CD14-positive monocyte (primary cell): ENCODE measurements around the gene RFX6. TPM values are rescaled to one million over a fixed set of nuclear protein-coding genes. Genes with fewer than 3 reads are reported as not detected.

ENCODE experiments used
- DNase-seq, 3 donors: peaks; one replicate each; pipeline ENCODE4 v3.0.0-alpha.2; 2011 to 2022
- H2AFZ ChIP-seq: 2 replicates; pipeline ENCODE4 v1.6.0; 2012; ENCODE audit warnings: mild to moderate bottlenecking, low read depth, low read length, inconsistent platforms; ENCODE audit not compliant: insufficient read depth, poor library complexity, severe bottlenecking
- H3K27ac ChIP-seq, 2 donors: 1 replicate in 1 of 2; 2 replicates in 1 of 2; pipeline ENCODE4 v1.5.1; 2012 to 2013; ENCODE audit warnings: low read length in 2 of 2, control low read depth in 1 of 2, inconsistent platforms in 1 of 2, low read depth in 1 of 2, mild to moderate bottlenecking in 1 of 2
- H3K27me3 ChIP-seq, 2 donors: one replicate each; pipeline versions ENCODE4 v1.6.0 to v1.6.1; 2011 to 2013; ENCODE audit warnings: low read length in 2 of 2; ENCODE audit not compliant: control insufficient read depth in 2 of 2, insufficient read depth in 2 of 2
- H3K36me3 ChIP-seq, 2 donors: replicated peaks in 1 of 2; 1 replicate in 1 of 2; 2 replicates in 1 of 2; pipeline versions ENCODE4 v1.5.1 to v1.6.1; 2012 to 2013; ENCODE audit warnings: low read length in 2 of 2, control low read depth in 1 of 2, inconsistent platforms in 1 of 2, mild to moderate bottlenecking in 1 of 2; ENCODE audit not compliant: insufficient read depth in 2 of 2, control insufficient read depth in 1 of 2
- H3K4me1 ChIP-seq, 2 donors: 1 replicate in 1 of 2; 2 replicates in 1 of 2; pipeline versions ENCODE4 v1.5.1 to v1.6.1; 2012 to 2013; ENCODE audit warnings: low read length in 2 of 2, control low read depth in 1 of 2, inconsistent platforms in 1 of 2, mild to moderate bottlenecking in 1 of 2, moderate library complexity in 1 of 2; ENCODE audit not compliant: insufficient read depth in 2 of 2, control insufficient read depth in 1 of 2
- H3K4me2 ChIP-seq: replicated peaks from 2 replicates; pipeline ENCODE3; 2012; ENCODE audit warnings: low read length, moderate library complexity, mild to moderate bottlenecking; ENCODE audit not compliant: poor library complexity, severe bottlenecking; ENCODE audit errors: extremely low read depth
- H3K4me3 ChIP-seq, 3 experiments: fragments of 200-600 bp in 1 of 3; sonication (generic) in 1 of 3; replicated peaks in 1 of 3; 1 replicate in 2 of 3; 2 replicates in 1 of 3; pipeline ENCODE4 v1.5.1; 2011 to 2013; ENCODE audit warnings: low read length in 3 of 3, mild to moderate bottlenecking in 3 of 3, control low read depth in 2 of 3, low read depth in 2 of 3, inconsistent platforms in 1 of 3, moderate library complexity in 1 of 3
- H3K79me2 ChIP-seq: 2 replicates; pipeline ENCODE4 v1.6.0; 2012; ENCODE audit warnings: mild to moderate bottlenecking, control low read depth, inconsistent platforms, low read length, moderate library complexity; ENCODE audit not compliant: insufficient read depth
- H3K9ac ChIP-seq: 2 replicates; pipeline ENCODE4 v1.6.0; 2017; ENCODE audit warnings: low read length, mild to moderate bottlenecking; ENCODE audit not compliant: insufficient read depth, poor library complexity, severe bottlenecking
- H3K9me3 ChIP-seq, 2 donors: replicated peaks in 1 of 2; 1 replicate in 1 of 2; 2 replicates in 1 of 2; pipeline versions ENCODE4 v1.5.1 to v1.6.1; 2012 to 2013; ENCODE audit warnings: low read length in 2 of 2, control low read depth in 1 of 2; ENCODE audit not compliant: control insufficient read depth in 1 of 2, insufficient read depth in 1 of 2
- H4K20me1 ChIP-seq: 2 replicates; pipeline ENCODE4 v1.6.0; 2012; ENCODE audit warnings: mild to moderate bottlenecking, low read length, control low read depth, moderate library complexity; ENCODE audit not compliant: insufficient read depth
- H3K27ac Mint-ChIP-seq, 7 donors: one replicate each; pipeline ENCODE4 v1.8.0; 2020; ENCODE audit warnings: mild to moderate bottlenecking in 7 of 7, mixed read lengths in 7 of 7, moderate library complexity in 6 of 7, inconsistent platforms in 2 of 7
- H3K27me3 Mint-ChIP-seq, 3 donors: one replicate each; pipeline ENCODE4 v1.8.0; 2021 to 2022; ENCODE audit warnings: low read depth in 3 of 3, mild to moderate bottlenecking in 3 of 3, mixed read lengths in 3 of 3, moderate library complexity in 3 of 3, inconsistent platforms in 1 of 3
- H3K36me3 Mint-ChIP-seq, 2 donors: one replicate each; pipeline ENCODE4 v1.8.0; 2020; ENCODE audit warnings: mixed read lengths in 2 of 2, inconsistent platforms in 1 of 2, mild to moderate bottlenecking in 1 of 2
- H3K4me1 Mint-ChIP-seq: one replicate; pipeline ENCODE4 v1.8.0; 2020; ENCODE audit warnings: mild to moderate bottlenecking, mixed read lengths
- H3K4me3 Mint-ChIP-seq, 2 donors: one replicate each; pipeline ENCODE4 v1.8.0; 2020; ENCODE audit warnings: mild to moderate bottlenecking in 2 of 2, mixed read lengths in 2 of 2, moderate library complexity in 1 of 2
- H3K9me3 Mint-ChIP-seq, 7 donors: one replicate each; pipeline ENCODE4 v1.8.0; 2020 to 2022; ENCODE audit warnings: mixed read lengths in 7 of 7, mild to moderate bottlenecking in 6 of 7, moderate library complexity in 6 of 7, inconsistent platforms in 2 of 7
- WGBS: methylation state at CpG from one replicate; pipeline ENCODE4 v1.1.5; 2013; ENCODE audit warnings: missing lambda C conversion rate; ENCODE audit not compliant: insufficient coverage; 5-methylcytosine and 5-hydroxymethylcytosine counted together
- intact Hi-C, 2 donors: fragments of 100-400 bp; cut with micrococcal nuclease; formaldehyde crosslinking; loops; one replicate each; pipeline versions ENCODE4 v1.15.0 to v1.15.1; 2023
- polyA plus RNA-seq, 3 donors: library from polyadenylated mRNA; depleted of rRNA in 1 of 3; unstranded in 2 of 3; stranded (reverse) in 1 of 3; fragments of 300-500 nt in 2 of 3; fragments of >200 nt in 1 of 3; fragmentation: Illumina TruSeq in 2 of 3; gene quantifications; 1 replicate in 2 of 3; 2 replicates in 1 of 3; pipeline ENCODE4 v1.2.3, GENCODE V29; 2012 to 2021
- TF ChIP-seq, protein P1 (sequence below): fragments of 200-600 bp; IDR thresholded peaks from one replicate; pipeline ENCODE4 v1.8.0; 2022; ENCODE audit warnings: antibody characterized with exemption, mild to moderate bottlenecking

Gene RFX6
- polyA plus RNA-seq, 3 donors, result not detected

DNA sequence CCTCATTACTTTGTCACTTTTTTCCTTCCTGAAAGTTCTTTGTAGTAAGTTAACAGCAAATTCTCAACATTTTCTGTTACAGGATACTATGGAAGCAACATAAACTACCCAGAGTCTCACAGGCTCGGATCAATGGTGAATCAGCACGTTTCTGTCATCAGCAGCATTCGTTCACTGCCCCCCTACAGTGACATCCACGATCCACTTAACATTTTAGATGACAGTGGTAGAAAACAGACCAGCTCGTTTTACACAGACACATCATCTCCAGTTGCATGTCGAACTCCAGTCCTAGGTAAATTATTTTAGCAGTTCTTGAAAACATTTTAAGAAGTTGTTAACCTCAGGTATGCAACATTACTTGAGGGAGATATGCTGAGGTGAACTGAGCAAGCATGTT is 51.6 kb downstream of the RFX6 start:
- no peaks in the 10 kb centered on the region for H3K4me1 Mint-ChIP-seq

DNA sequence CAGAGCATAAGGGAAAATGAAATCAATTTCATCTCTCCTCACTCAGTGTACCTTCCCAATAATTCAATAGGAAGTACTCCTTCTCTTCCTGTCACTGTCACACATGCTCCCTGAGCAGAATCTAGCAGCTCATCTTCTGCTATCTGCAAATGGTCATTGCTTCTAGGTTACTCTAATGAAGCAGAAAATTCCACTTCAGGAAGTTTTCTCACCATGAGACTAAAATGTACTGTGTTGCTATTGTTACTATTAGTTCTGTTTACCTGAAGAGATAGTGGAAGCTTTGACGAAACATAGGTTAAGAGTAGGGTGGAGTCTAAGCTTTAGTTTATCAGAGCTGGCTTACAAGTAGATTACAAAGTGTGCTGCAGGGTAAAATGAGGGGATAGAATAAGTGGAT is 52.8 kb downstream of the RFX6 start:
- intact Hi-C loops, result no loop called here
- H3K4me3 Mint-ChIP-seq, result no peak overlapping the region
- no peak overlapping the region for H2AFZ ChIP-seq
- no peaks in the 10 kb centered on the region for H3K9me3 ChIP-seq
- H3K4me1 ChIP-seq, result no peaks in the 10 kb centered on the region
- no peaks in the 10 kb centered on the region for H4K20me1 ChIP-seq
- no peak overlapping the region for H3K27ac Mint-ChIP-seq
- H3K79me2 ChIP-seq, result no peaks in the 10 kb centered on the region
- no peaks in the 10 kb centered on the region for H3K36me3 Mint-ChIP-seq
- WGBS, result 89% methylated on average over 1 of the region's 1 CpG
- no peak overlapping the region for H3K27ac ChIP-seq
- H3K9me3 Mint-ChIP-seq, result peaks cover 0 to 2% (median 0%) of the 10 kb centered on the region in 7 donors
- H3K27me3 ChIP-seq, result no peaks in the 10 kb centered on the region
- H3K4me3 ChIP-seq, result no peak overlapping the region
- H3K27me3 Mint-ChIP-seq, result peaks cover 0 to 2% (median 2%) of the 10 kb centered on the region in 3 donors
- H3K36me3 ChIP-seq, result no peaks in the 10 kb centered on the region
- no peak for DNase-seq
- no peak overlapping the region for H3K9ac ChIP-seq
- no peak overlapping the region for H3K4me2 ChIP-seq
- no peaks in the 10 kb centered on the region for H3K4me1 Mint-ChIP-seq
- TF ChIP-seq, protein P1, sequence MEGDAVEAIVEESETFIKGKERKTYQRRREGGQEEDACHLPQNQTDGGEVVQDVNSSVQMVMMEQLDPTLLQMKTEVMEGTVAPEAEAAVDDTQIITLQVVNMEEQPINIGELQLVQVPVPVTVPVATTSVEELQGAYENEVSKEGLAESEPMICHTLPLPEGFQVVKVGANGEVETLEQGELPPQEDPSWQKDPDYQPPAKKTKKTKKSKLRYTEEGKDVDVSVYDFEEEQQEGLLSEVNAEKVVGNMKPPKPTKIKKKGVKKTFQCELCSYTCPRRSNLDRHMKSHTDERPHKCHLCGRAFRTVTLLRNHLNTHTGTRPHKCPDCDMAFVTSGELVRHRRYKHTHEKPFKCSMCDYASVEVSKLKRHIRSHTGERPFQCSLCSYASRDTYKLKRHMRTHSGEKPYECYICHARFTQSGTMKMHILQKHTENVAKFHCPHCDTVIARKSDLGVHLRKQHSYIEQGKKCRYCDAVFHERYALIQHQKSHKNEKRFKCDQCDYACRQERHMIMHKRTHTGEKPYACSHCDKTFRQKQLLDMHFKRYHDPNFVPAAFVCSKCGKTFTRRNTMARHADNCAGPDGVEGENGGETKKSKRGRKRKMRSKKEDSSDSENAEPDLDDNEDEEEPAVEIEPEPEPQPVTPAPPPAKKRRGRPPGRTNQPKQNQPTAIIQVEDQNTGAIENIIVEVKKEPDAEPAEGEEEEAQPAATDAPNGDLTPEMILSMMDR, result no peak

More for the DNA sequence above, 51.6 kb downstream of the RFX6 start:
- Mint-ChIP-seq H3K4me3 (no peak overlapping the region), H3K27me3 (peaks cover 0 to 2% (median 2%) of the 10 kb centered on the region in 3 donors), H3K27ac (no peak overlapping the region), H3K9me3 (peaks cover 0 to 2% (median 0%) of the 10 kb centered on the region in 7 donors), H3K36me3 (no peaks in the 10 kb centered on the region)
- no peak overlapping the region for H3K27ac ChIP-seq
- no peaks in the 10 kb centered on the region for H3K9me3 ChIP-seq
- H3K9ac ChIP-seq, result no peak overlapping the region
- intact Hi-C loops, result no loop called here
- no peaks in the 10 kb centered on the region for H4K20me1 ChIP-seq
- no peak overlapping the region for H3K4me2 ChIP-seq
- WGBS, result 79% methylated on average over 2 of the region's 6 CpGs
- H2AFZ ChIP-seq, result no peak overlapping the region
- no peaks in the 10 kb centered on the region for H3K4me1 ChIP-seq
- TF ChIP-seq, protein P1, result no peak
- no peaks in the 10 kb centered on the region for H3K36me3 ChIP-seq
- no peaks in the 10 kb centered on the region for H3K79me2 ChIP-seq
- no peaks in the 10 kb centered on the region for H3K27me3 ChIP-seq
- no peak overlapping the region for H3K4me3 ChIP-seq
- no peak for DNase-seq
